GM18867 (cell line): Measurements from ENCODE around the gene DCAF7.

ENCODE experiments used
- ATAC-seq: cut with Tn5 transposase; IDR thresholded peaks from one replicate; pipeline ENCODE4 v1.9.1; 2021; ENCODE audit warnings: mild to moderate bottlenecking, moderate library complexity; ENCODE audit not compliant: unreplicated experiment

The DCAF7 gene

GRCh38 chr17:63524051-63524450 lies 26.2 kb upstream of the DCAF7 start:
- ATAC-seq, result no peak

- ATAC-seq, result no peak
These were observed 24.9 kb upstream of the DCAF7 start for GRCh38 chr17:63525190-63525946.

GRCh38 chr17:63526861-63527260 lies 23.4 kb upstream of the DCAF7 start:
- no peak for ATAC-seq

DNA sequence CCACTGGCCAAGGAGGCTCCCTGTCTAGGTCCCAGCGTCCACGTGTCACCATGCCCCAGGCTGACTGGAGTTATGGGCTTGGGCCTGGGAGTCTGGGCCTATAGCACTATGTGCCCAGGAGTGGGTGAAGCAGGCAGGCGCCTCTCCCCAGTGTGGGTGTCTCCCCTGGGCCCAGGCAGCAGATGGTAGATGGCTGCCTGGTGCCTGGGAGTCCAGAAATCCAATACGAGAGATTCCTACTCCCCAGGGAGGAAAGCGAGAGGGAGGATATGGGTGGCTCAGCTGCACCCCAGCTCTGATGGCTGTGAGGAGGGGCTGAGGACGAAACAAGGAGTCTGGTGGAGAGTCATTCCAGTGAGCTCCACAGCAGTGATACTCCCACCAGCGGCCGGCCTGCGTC lies 22.1 kb upstream of the DCAF7 start:
- ATAC-seq, result no peak

- ATAC-seq, result no peak
These were observed 20.3 kb upstream of the DCAF7 start for GRCh38 chr17:63529711-63530556.

- no peak for ATAC-seq
These were observed 19.7 kb upstream of the DCAF7 start for GRCh38 chr17:63530557-63531021.

DNA sequence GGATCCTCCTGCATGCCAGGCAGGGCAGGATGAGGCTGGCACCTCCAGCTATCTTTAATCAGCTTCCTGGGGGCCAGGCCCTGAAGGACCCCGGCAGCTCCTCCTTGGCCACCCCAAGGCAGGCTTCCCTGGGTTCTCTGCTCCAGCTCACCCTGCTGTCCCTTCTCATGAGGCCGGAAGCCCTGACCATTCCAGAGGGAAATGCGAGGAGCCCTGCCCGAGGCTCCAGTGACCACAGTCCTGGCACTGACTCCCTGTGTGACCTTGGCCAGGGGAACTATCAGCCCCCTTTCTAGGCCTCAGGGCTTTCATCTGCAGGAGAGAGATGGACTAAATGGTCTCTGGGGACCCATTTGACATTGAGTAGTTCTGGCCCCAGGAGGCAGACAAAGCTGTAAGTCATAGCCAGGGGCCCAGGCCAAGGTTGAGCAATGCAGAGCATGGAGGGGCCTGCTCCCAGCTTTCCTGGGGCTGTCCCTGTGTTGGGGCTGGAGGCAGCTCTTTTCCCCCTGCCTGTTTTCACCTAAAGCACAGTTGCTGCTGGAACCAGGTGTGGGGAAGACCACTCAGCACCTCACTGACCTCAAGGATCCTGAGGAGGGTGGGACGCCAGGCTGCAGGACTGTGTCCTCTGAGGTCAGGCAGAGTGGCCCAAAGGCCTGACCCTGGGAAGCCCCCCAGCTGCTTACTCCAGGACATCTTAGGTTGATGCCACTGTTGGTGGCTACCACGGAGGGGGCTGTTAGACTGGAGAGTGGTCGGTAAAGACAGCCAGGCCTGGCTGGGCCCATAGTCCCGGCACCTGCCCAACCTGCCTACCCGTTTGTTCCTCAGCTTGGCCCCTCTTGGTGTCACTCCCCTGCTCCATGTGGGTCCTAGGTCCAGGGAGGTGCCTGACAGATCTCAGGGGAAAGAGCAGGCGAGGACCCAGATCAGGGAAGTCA lies 19.0 kb upstream of the DCAF7 start:
- no peak for ATAC-seq

DNA sequence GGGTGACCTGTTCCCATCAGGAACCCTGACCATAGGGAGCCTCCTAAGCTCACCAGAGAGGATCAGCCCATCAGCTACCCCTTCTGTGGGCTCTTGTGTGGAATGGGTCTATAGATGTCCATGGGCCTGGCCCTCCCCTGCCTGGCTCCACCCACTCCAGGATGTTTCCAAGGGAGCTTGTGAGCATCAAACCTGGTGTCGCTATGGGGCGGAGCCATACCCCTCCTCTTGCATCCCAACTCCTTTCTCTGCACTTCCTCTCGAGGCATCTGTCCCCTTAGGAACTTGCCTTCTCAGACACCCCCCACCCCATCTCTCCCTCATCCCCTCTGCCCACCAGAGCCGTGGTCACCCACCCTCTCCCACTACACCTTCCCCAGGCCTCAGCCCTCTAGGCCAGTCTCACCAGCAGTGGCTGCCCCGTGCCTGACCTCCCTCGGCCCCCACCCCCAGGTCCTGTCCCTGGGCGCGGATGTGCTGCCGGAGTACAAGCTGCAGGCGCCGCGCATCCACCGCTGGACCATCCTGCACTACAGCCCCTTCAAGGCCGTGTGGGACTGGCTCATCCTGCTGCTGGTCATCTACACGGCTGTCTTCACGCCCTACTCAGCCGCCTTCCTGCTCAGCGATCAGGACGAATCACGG lies 16.7 kb upstream of the DCAF7 start:
- ATAC-seq, result no peak

DNA sequence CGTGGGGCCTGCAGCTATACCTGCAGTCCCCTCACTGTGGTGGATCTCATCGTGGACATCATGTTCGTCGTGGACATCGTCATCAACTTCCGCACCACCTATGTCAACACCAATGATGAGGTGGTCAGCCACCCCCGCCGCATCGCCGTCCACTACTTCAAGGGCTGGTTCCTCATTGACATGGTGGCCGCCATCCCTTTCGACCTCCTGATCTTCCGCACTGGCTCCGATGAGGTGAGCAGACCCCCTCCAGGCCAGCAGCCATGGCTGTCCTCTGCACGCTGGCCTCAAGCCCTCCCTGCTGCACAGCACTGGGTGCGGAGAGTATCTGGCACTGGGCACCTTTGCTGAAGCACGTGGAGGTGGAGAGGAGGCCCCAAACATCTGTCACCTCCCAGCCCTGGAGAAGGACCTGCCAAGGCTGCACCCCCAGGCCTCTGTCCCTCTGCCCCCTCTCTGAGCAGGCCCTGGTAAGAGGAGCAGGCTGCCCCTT lies 16.2 kb upstream of the DCAF7 start:
- ATAC-seq, result no peak

DNA sequence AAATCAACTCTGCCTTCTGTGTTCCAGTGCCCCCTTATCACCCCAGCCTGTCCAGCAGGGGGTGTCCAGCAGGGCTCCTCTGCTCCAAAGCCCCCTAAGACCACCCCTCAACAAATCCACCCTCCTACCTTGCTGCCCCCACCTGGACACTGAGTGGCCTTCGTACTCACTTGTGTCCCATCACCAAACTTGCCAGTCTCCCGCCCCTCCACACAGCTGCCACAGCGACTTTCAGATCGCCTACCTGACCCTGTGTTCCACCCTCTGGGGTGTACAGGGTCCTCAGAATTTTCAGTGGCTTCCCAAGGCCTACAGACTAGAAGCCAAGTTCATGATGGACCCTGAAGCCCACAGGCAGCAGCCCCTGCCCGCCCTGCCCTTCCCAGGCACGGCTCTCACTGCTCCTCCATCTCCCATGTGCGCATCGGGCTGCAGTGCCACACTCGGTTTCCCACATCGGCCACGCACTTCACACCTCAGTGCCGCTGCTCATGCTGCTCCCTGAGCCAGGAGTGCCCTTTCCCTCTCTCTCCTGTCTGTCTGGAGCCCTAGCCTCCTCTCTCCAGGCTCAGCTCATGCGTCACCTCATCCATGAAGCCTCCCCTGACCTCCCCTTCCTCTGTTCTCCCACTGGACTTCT lies 15.3 kb upstream of the DCAF7 start:
- no peak for ATAC-seq

DNA sequence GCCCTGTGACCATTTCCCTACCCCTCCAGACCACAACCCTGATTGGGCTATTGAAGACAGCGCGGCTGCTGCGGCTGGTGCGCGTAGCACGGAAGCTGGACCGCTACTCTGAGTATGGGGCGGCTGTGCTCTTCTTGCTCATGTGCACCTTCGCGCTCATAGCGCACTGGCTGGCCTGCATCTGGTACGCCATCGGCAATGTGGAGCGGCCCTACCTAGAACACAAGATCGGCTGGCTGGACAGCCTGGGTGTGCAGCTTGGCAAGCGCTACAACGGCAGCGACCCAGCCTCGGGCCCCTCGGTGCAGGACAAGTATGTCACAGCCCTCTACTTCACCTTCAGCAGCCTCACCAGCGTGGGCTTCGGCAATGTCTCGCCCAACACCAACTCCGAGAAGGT lies 14.6 kb upstream of the DCAF7 start:
- ATAC-seq, result no peak

- ATAC-seq, result no peak
These were observed 13.3 kb upstream of the DCAF7 start for GRCh38 chr17:63537001-63537400.

DNA sequence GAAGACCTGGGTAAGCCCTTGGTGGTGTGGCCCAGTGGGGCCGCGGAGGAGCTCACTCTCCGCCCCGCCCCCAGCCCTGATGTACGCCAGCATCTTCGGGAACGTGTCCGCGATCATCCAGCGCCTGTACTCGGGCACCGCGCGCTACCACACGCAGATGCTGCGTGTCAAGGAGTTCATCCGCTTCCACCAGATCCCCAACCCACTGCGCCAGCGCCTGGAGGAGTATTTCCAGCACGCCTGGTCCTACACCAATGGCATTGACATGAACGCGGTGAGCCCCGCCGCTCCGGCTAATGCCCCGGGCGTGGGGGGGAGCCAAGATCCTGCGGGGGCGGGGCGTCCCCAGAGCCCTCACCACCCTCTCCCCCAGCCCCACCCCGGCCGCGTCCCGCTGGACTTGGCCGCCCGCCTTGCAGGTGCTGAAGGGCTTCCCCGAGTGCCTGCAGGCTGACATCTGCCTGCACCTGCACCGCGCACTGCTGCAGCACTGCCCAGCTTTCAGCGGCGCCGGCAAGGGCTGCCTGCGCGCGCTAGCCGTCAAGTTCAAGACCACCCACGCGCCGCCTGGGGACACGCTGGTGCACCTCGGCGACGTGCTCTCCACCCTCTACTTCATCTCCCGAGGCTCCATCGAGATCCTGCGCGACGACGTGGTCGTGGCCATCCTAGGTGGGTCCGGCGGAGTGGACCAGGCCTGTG lies 12.1 kb upstream of the DCAF7 start:
- ATAC-seq, result no peak

DNA sequence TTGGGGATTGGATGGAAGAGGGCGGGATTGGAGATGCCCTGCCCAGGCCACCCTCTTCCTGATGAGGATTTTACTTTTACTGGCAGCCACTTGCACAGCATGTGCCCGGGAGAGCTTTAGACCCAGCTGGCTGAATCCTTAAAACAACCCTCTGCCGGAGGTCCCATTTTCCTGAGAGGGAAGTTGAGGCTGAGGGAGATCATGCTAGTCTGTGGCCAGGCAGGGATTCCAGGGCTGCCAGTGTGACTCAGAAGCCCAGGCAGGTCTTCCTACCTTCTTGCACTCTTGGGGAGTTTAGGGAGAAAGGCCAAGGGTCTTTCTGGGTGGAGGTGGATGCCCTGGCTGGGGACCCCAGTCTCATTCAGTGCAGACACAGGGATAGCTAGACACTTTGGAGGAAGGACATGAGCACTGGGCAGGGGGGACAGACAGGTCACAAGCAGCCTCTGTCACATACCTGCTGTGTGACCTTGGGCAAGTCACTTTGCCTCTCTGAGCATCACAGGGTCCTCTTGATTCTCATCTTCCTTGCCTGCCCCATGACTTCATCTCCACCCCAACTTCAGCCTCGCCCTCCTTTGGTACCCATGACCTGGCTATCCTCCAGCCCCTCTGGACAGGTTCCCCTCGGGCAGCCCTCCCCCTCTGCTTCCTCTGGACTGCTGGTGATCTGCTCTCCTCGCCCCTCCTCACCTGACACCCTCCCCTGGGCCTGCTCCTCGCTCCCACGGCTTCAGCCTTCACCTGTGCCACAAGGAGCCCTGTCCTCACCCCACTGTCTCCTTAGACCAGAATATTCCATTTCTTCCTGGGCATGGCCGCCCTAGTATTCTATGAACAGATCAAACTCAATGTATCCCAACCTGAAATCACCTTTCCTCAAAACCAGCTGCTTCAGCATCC lies 11.3 kb upstream of the DCAF7 start:
- no peak for ATAC-seq

DNA sequence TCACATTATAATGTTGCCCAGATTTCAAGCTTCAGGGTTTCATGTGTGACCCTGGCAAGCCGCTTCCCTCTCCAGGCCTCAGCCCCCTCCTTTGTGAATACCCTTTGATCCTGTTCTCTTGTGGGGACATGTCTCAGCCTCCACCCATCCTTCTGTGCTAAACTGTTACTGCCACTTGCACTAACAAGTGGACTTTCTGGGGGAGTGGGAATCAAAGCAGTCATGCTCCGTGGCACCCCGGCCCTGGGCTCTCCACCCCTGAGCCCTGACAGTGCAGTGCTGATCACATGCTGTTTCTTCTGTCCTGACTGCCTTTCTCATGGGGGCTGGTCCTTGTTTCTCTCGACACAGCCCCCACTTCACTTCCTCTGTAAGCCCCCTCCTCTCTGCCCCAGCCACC lies 9.7 kb upstream of the DCAF7 start:
- ATAC-seq, result no peak

GRCh38 chr17:63542218-63542545 lies 8.1 kb upstream of the DCAF7 start:
- ATAC-seq, result no peak

DNA sequence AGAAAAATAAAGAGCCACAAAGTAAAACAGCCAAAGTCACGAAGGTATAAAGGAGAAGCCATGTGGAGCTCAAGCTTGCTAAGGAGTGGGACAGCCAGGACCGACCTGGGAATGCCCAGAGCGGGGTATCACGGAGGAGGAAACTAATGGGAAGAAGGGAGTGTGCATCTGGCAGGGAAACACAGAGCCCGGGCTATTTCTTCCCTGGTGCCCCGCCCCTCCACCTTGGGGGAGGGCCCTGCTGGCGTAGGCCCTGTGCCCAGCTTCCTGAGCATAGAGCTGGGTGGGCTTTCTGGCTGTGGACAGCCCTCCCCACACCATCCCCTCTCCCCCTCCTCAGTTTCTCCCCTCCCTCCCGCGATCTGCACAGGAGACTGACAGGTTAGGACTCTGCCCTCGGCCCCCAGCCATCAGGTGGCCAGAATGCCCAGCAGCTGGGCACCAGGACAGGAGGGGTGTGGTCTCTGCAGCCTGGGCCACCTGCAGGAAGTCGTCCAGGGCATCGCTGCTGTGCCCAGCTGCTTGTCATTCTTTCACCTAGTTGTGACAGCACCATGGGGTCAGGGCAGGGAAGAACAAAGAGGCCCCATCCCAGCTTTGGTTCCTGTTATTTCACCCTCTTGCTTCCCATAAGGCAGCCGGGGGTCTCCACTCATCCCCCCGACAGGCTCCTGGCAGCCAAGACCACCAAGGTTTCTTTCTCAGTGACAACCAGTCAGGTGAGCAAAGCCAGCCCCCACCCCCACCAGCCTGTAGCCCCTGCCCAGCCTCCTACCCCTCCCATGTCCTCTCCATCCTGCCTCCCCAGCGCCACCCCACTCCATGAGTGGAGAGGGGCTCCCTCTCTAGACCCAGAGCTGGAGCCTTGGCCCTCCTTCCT lies 7.1 kb upstream of the DCAF7 start:
- no peak for ATAC-seq
